ENCODE data around the gene RAD54L.
"Not testable (repeated sequence)": the region's sequence is repeated elsewhere in the genome, so short reads cannot be mapped to it uniquely, and the experiment has no call there.

RAD54L gene
- 1.6 to 1.9 reads per million in 2 donors for total RNA-seq

DNA sequence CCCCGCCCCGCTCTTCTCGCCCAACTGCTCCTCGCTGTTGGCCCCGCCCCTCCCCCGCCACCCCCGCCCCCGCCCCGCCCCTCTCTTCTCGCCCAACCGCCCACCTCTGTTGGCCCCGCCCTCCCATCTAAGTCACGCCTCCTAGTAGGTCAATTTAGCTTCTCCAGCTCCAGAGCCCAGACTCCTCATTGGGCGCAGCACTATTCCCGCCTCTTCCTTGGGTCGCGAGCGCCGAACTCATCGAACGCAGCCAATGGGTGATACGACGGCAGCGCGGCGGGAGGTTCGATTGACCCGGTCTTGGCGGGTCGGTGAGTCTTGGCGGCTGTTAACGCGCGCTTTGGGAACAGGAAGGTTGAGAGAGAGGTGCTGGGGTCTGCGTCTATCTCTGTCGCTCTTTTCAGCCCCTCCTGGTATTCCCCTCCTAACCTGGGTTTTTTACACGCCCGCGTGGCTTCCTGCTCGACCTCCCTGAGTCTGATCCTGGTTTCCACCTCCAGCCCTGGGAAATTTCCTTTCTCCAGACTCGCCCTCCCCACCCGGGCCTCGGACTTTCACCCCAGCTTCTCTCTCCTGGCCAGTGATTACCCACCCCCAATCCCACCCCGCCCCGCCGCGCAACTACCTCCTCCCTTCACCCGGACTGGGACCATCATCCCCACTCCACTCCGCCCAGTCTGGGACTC lies at the start of gene RAD54L:
RAD54L (plus strand) TSS at position 328 of the 686 bp plus-strand sequence. CDS start 643 bp downstream, outside the sequence.
- DNase-seq: peak; percentile 90 to 99 (median 94)

DNA sequence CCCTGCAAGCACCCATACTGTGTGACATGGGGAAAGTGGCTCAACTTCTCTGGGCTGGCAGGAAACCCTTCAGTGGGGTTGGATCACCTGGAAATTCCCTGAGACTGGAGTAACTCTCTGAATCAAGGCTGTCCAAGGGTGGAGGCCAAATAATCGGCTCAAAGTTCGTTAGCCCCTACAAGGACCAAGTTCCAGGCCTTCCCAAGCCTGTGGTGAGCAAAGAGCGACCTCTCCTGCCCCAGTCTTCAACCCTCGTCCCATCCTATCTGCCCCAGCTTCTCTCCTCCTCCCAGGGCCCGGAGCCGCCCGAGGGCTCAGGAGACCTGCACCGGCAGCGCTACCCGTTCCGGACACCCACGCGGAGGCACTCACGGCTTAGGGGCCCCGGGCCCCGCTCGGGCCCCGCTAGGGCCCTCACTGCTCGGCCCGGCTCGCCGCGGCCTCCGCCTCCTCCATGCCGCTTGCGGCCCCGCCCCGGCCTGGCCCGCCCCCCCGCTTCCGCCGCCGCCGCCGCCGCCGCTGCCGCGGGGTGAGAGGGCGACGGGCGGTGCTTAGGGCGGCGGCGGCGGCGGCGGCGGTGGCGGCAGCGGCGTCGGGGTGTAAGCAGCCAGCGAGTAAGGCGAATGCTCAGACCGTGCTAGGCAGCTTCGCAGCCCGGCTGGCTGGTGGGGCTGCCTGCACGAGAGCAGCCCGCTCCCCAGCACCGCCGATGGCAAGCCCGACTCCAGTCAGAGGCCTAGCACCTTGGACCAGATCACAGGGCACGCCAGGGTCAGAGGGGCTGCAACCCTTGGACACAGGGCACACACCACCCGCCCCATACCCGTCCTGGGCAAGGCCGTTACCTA lies 49.4 kb upstream of the RAD54L start, which contains the start of gene POMGNT1:
POMGNT1 (minus strand) TSS at position 471 of the 848 bp plus-strand sequence. CDS start 613 bp downstream, outside the sequence.
- DNase-seq: peak; percentile 58 to 89 (median 63)

DNA sequence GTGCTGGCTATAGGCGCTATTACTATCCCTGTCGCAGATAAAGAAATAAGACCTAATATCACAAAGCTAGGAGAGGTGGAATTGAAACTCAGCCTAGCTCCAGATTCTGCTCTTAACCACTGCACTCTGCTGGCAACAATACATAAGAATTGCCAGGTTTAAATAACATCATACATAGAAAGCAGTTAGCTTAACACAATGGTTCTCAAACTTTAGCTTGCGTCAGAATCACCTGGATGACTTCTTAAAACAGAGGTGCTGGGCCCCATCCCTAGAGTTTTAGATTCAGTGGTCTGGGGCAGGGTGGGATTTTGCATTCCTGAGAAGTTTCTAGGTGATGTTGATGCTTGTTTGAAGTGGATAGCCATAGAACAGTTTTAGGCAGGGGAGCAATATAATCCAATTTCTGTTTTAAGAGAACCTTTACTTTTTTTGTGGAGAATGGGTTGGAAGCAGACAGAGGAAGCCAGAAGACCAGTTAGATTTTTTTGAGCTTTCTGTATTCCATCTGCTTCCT lies 48.3 kb upstream of the RAD54L start:
- DNase-seq: no peak

DNA sequence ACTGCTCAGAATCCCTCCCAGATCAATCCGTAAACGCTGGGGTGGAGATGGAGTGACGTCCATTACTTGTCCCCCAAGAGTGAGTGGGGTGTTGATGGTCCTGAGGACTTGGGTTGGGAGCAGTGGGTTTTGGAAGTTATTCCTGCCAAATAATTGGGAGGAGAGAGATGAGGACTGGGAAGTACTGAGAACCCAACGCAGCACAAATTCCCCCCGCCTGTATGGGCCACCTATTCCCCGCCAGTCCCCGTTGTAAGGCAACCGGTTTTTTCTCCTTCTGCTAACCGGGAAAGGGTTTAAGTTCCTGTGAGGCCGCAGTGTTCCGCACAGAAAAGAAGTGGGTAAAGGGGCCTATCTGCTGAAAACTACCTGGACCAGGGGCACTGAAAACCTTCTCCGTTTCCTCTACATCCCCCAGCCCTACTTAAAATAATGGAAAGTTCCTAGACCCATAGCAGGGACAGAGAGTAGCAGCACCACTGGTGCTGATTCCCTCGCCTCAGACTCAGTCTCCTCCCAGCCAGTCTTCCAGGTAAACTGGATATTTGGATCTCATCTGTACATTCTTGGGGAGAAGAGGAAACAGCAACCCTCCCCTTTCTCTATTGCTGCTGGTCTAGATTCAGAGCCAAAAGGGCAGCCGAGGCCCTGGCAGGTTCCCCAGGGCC lies 43.7 kb upstream of the RAD54L start:
- no peak for DNase-seq

DNA sequence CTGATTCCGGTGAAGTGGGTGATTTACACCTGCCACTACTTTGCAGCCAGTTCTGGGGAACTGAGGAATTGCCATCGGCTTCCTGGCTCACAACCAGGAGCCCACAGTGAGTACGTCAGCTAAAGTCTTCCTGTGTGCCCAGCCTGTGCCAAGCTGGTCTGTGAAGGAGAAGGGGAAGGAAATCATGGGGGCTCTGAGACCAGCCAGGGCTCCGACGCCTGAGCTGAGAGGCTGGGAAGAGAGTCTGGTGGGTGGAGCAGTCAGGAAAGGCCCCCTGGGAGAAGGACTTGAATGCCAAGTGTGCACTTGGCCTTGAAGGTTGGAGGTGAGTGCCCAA lies 43.2 kb upstream of the RAD54L start:
- no peak for DNase-seq

DNA sequence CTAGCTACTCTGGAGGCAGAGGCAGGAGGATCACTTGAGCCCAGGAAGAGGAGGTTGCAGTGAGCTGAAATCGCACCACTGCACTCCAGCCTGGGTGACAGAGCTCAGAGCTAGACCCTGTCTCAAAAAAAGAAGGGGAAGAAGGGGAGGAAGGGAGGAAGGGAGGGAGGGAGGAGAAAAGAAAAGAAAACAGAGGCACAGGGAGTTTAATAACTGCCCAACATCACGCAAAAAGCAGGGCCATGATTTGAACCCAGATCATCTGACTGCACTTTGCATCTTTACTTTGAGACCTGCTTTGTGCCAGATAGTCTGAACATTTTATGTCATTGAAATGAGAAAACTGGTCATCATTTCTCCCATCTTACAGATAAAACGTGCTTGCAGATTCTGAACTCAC lies 42.4 kb upstream of the RAD54L start:
- no peak for DNase-seq

DNA sequence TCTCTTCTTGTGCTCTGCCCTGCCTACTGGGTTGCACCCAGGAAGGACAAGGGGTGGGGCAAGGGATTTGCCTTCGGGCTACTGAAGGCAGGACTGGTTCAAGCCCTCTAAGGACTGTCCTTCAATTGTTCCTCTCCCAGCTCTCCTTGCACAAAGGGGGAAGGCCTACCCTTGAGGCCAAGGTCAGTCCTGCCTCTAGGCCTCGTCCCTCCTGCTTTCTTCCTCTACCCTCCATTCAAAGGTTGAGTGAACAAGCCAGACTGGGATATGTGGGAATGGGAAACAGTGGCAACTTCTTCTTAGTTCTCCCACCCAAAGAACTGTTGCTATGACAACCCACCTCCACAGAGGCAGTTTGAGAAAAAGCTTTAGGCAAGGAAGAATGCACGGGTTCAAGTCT lies 41.8 kb upstream of the RAD54L start:
- DNase-seq: no peak

DNA sequence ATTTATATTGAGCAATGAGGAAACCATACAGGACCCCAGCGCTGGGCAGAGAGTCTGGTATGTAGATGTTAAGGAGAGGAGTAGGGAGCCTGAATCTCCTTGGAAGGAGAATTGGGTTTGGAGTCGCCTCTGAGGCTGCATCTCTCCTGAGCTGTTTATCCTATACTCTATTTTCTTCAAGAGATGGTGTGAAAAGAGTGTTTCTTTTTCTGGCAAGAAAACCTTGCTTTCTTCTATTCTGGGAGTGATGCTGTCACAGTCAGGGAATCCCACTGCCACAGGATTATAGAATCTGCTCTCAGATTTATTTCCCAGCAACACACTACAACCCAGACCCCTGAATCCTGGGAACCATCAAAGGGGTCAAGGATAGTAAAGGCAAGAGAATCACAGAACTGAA lies 41.2 kb upstream of the RAD54L start:
- DNase-seq: no peak

DNA sequence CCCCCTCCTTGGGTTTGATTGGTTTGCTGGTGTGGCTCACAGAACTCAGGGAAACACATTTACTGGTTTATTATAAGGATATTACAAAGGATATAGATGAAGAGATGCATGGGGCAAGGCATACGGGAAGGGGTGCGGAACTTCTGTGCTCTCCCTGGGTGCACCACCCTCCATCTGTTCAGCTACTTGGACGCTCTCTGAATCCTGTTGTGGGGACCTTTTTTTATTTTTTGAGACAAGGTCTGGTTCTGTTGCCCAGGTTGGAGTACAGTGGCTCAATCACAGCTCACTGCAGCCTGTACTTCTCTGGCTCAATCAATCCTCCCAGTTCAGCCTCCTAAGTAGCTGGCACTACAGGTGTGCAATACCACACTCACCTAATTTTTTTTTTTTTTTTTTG lies 37.0 kb upstream of the RAD54L start:
- no peak for DNase-seq

DNA sequence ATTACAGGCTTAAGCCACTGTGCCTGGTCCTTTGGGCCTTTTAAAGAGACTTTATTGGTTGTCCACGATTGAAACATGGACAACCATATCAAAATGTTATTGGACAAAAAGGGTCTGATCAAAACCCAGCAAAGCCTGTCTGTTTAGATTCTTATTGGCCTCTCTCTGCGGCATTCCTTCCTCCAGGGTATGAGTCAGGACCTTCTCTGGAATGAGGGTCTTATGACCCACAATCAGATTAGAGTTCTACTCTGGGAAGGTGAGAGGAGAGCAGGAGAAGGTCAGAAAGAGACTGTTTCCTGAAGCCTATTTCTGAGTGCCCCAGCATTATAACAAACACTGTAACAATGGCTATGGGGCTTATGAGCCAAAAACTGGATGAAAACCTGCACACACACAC lies 36.5 kb upstream of the RAD54L start:
- DNase-seq: no peak

DNA sequence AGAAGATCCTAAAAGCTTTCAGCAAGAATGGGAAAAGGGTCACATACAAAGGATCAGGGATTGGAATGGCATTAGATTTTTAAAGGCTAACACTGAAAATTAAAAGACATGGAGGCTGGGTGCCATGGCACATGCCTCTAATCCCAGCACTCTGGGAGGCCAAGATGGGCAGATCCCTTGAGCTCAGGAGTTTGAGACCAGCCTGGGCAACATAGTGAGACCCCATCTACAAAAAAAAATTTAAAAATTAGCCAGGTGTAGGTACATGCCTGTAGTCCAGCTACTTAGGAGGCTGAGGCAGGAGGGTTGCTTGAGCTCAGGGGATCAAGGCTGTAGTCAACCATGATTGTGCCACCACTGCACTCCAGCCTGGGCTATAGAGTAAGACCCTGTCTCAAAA lies 32.1 kb upstream of the RAD54L start:
- DNase-seq: no peak

DNA sequence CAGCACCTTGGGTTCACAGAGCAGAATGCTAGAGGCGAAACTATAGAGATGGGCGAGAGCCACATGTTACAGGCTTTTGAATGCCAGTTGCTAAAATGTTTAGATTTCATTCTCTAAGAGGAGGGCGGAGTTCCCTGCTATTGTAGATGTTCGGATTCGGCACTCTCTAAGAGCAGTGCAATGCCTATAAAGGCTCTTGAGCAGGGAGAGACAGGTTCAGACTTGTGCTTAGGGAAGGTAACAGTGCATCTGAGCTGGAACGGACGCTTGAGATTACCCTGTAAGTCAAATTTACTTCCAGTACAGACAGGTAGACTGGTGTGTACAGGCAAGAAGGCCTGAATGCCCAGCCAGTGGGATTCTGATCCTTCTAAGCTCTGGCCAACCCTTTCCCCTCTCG lies 29.1 kb upstream of the RAD54L start:
- DNase-seq: no peak

DNA sequence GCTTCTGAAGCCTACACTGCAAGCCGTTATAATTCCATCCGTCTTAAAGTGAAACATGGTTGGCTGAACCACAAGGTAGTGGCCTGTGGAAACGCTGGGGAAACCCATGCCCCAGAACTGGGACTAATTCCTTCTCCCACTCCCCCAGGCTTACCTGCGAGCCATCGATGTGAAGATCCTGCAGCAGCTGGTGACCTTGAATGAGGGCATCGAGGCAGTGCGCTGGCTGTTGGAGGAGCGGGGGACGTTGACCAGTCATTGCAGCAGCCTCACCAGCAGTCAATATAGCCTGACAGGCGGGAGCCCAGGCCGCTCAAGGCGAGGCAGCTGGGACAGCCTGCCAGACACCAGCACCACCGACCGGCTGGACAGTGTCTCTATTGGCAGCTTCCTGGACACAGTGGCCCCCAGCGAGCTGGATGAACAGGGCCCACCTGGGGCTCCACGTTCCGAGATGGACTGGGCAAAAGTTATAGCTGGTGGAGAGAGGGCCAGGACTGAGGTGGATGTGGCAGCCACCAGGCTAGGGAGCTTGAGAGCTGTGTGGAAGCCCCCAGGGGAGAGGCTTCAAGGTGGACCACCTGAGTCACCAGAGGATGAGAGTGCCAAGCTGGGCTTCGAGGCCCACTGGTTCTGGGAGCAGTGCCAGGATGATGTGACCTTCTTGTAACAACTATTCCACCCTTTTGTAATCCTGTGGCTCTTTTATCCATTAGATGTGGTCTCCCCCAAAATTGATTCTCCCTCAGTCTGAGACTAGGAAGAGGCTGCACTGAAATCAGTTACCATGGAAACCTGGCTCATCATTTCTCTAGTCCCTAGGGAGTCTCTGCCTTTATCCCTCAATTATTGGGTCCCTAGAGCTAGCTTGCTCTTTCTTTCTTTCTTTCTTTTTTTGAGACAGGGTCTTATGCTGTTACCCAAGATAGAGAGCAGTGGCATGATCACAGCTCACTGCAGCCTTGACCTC lies 27.7 kb upstream of the RAD54L start:
- no peak for DNase-seq

DNA sequence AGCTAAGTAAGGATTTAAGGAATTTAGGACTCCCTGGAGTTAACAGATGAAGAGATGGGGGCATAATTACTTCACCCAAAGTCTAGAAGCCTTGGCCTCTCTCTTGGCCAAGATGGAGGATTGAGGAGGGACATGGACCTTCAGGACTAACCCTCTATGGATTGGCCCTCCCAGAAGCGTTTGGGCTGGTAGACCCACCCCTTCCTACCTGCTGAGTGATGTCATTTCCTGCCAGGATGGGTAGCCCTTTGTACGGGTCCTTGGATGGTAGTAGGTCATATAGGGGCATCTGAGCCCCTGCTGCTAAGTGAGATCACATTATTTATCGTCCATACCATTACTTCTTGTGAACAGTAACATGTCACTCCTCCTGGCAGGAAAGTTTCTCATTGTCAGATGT lies 26.8 kb upstream of the RAD54L start:
- DNase-seq: peak in 1 of 5 experiments; percentile 14

DNA sequence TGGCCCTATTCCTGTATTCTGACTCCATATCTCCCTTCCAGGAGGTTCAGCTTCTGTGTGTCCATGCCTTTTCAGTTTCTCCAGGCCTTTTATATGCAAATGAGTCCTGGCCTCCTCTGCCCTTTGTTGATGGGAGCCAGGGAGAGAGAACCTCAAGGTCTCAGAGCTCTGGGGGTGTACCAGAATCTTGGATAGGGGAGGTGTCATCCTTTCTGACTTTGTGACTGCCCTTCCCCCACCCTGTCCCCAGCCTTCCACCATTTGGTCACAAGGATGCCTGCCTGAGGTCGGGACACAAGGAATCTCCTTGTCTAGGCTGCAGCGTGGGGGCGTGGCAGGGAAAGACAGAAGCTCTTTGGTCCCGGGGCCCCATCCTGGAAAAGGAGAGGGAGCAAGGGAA lies 25.8 kb upstream of the RAD54L start:
- DNase-seq: no peak

DNA sequence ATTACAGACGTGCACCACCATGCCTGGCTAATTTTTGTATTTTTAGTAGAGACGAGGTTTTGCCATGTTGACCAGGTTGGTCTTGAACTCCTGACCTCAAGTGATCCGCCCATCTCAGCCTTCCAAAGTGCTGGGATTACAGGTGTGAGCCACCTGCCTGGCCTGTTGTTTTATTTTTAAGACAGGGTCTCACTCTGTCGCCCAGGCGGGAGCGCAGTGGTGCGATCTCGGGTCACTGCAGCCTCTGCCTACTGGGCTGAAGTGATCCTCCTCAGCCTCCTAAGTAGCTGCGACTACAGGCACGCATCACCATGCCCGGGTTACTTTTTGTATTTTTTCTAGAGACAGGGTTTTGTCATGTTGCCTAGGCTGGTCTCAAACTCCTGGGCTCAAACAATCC lies 24.5 kb upstream of the RAD54L start:
- DNase-seq: not testable (repeated sequence)

DNA sequence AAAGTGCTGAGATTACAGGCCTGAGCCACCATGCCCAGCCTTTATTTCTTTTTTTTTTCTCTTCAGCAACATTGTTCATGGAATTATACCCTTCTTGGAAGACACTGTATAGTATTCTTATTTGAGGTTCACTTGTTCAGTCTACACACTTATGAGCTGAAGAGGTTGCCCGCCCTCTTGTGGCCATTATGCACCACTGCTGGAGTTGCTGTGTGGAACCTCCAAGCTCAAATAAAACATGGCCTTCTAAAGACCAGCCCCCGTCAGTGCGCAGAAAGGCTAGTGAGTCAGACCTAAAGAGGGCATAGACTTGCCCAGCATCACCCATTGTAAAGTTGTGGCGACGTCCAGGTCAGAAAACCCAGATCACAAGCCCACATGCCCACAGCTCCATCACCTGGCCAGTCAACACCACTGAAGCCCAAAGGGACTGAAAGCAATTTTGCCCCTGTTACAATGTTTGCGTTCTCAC lies 24.1 kb upstream of the RAD54L start:
- DNase-seq: peak in 3 of 5 experiments; percentile 34 to 83 (median 44)

DNA sequence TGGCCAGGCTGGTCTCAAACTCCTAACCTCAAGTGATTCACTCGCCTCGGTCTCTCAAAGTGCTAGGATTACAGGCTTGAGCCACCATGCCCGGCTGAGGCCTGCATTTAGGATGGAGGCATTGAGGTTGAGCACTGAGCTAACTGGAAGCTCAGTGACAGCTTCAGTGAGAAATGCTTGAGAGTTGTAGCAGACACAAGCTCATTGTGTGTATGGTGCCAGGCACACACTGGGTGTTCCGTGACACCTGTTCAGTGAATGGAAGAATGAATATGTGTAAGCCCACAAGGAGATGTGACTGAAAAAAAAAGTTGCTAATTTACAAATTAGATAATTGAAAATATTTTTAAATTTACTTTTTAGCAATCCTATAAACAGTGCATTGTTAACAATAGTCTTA lies 22.6 kb upstream of the RAD54L start:
- DNase-seq: no peak

DNA sequence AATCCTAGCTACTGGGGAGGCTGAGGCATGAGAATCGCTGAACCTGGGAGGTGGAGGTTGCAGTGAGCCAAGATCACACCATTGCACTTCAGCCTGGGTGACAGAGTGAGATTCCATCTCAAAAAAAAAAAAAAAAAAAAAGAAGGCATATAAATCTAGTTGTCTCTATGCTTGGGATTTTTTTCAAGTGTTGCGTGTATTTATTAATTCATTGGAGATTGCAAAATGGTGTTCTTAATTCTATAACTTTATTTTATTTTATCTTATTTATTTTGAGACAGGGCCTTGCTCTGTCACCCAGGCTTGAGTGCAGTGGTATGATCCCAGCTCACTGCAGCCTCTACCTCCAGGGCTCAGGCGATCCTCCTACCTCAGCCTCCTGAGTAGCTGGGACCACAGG lies 16.3 kb upstream of the RAD54L start:
- DNase-seq: not testable (repeated sequence)

DNA sequence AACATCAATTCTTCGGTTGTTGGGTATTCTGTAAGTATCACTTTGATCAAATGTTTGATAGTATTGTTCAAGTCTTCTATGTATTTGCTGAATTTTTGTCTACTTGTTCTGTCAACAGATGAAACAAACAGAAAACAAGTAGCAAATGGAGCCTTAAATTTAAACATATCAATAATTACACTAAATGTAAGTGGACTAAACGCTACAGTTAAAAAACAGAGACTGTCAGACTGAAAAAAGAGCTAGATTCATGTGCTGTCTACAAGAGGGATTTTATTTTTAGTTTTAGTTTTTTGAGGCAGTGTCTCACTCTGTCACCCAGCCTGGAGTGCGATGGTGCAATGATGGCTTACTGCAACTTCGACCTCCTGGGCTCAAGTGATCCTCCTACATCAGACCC lies 10.7 kb upstream of the RAD54L start:
- DNase-seq: no peak

DNA sequence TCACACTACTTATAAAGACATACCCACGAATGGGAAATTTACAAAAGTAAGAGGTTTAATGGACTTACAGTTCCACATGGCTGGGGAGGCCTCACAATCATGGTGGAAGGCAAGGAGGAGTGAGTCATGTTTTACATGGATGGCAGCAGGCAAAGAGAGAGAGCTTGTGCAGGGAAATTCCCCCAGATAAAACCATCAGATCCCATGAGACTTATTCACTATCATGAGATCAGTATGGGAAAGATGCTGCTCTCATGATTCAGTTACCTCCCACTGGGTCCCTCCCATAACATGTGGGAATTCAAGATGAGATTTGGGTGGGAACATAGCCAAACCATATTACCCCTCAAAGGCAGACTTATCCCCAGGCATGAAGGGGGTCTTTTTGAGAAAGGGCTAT lies 8.7 kb upstream of the RAD54L start:
- not testable (repeated sequence) for DNase-seq

DNA sequence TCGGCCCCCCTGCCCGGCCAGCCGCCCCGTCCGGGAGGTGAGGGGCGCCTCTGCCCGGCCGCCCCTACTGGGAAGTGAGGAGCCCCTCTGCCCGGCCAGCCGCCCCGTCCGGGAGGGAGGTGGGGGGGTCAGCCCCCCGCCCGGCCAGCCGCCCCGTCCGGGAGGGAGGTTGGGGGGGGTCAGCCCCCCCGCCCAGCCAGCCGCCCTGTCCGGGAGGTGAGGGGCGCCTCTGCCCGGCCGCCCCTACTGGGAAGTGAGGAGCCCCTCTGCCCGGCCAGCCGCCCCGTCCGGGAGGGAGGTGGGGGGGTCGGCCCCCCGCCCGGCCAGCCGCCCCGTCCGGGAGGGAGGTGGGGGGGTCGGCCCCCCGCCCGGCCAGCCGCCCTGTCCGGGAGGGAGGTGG lies 5.8 kb upstream of the RAD54L start:
- DNase-seq: not testable (repeated sequence)
